SKM-1 treated with dmso at 0.1 percent for 144 hours (cell line): ENCODE data around the gene DNPEP.

Experiments
- DNase-seq: peaks from one replicate; lab custom pipeline; 2025; ENCODE audit not compliant: unreplicated experiment; lab: John Stamatoyannopoulos, UW

The DNPEP gene

DNA sequence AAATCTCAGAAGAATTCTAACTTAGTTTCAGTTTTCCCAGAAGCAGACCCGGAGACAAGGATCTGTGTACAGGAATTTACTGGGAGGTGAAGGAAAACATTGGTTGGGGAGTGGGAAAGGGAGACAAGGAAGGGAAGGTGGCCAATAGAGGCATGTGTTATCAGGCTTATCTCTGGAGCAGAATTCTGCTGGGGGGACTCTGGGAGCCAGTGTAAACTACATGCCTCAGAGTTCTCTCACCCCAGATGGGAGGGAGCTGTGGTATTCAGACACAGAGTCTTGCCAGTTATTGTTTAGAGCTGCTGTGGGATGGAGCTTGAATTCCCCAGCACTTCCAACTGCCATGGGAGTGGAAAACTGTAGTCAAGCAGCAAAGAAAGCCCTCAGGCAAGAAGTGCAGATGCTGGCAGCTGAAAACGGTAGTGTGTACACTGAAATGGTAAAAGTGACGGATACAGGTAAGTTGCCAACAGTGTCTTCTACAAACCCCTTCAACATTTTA is 19.0 kb downstream of the DNPEP start:
- DNase-seq: no peak

DNA sequence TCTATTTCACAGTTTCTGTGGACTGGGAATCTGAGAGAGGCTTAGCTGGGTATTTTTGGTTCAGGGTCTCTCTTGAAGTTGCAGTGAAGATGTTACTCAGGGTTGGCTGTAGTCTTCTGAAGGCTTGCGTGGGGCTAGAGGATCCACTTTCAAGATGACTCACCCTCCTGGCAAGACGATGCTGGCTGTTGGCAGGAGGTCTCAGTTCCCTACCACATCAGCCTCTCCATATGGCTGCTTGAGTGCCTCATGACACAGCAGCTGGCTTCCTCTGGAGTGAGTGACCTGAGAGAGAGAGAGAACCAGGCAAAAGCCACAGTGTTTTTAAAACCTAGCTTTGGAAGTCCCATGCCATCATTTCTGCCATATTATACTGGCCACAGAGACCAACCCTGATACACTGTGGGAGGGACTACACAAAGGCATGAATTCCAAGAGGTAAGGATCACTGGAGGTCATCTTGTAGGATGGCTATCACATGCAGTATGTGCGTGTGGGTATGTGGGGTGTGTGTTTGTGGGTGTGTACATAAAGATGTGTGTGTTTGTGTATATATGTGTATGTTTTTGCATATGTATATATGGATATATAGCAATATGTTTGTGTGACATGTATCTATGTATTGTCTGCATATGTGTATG is 25.1 kb downstream of the DNPEP start:
- no peak for DNase-seq

DNA sequence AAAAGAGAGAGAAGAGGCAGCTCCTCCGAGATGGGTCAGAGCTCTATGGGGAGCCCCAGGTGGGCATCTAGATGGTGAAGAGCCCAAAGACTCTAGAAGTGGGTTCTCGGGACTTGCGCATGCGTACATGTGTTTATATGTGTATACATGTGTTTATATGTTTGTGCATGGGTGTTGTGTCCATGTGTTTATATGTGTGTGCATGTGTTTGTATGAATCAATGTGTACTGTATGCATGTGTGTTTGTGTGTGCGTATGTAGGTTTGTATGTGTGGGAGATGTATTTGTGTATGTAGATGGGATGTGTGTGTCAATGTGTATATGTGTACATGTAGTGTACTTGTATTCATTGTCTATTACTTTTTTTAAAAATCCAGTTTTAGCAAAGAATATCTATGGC is 25.6 kb downstream of the DNPEP start:
- no peak for DNase-seq

DNA sequence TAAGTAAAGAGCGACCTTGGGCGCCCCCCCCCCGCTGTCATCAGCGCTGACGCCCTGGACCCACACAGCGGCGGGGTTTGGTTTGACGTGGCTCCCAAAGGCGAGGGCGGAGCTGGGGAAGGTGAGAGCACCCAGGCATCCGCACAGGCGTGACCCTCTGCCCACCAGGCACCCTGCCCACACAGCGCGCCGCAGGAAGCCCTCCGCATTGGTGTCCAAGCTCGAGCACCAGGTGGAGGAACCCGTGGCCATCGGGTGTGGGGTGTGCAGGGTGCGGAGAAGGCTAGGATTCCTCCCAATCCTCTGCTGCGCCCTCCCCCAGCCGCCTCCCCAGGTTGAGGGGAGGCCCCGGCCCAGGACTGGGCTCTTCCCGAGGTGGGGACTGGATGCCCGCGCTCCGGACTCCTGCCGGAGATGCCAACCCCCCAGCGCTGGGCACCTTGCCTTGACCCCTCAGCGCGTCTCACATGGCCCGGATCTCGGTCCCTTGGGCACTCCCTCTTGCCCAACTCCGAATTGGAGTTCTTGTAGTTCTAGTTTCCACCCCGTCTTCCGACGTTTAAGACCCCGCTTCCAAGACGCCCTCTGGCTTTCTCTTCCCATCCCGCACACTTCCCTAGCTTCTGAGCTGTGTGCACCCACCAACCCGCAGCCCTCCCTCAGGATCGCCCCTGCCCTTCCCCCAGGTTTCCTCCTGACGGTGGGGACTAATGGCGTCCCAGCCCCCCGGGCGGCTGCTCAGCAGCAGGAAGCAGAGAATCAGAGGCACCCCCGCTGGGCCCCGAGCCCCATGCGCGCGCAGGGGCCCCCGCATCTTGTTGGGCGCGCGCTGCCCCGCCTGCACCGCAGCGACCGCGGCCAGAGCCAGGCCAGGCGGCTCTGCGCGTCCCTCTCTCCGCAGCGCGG is 29.3 kb downstream of the DNPEP start:
- DNase-seq: no peak

DNA sequence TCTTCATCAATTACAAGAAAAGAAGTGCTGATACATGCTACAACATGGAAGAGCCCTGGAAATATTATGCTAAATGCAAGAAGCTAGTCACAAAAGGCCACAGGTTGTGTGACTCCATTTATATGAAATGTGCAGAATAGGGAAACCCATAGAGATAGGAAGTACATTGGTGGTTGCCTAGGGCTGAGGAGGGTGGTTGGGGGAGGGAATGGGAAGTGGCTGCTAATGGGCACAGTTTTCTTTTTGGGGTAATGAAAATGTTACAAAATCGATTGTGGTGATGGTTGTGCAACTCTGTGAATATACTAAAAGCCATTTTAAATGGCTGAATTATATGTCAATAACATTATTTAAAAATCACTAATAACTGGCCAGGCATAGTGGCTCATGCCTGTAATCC is 30.9 kb downstream of the DNPEP start:
- peak; percentile 94 for DNase-seq

DNA sequence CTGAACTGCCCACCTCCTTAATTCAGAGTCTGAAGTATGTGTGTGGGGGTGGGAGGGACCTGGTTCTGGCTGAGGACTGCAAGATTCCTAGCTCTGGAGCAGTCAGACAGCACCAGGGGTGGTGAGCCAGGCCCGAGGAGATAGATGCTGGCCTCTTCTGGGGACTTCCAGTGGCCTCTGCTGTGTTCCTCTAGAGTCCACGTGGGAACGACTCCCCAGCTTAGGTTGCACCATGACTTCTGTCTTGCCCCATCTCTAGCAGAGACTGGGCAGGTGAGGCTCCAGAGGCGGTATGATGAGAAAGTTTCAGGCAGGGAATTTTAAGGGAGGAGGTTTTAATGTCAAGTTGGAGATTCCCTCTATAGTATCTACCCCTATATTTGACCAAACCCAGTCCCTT is 33.1 kb downstream of the DNPEP start:
- DNase-seq: no peak

DNA sequence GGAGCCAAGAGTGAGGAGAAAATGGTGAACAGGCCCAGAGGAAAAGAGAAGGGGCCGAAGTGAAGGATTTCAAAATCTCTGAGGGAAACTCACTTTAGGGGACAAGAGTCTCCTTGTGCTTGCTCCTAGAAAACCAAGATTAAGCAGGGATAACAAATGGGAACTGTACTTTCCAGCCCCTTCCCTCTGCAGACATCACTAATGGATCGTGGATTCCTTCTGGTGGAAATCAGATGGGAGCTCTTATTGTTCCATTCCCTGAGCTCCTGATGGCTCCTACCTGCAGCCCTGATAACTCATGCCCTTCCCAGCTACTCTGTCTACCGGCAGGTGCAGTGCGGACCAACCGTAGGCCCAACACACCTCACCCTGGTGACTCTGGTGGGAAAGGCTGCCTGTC is 34.6 kb downstream of the DNPEP start:
- no peak for DNase-seq

DNA sequence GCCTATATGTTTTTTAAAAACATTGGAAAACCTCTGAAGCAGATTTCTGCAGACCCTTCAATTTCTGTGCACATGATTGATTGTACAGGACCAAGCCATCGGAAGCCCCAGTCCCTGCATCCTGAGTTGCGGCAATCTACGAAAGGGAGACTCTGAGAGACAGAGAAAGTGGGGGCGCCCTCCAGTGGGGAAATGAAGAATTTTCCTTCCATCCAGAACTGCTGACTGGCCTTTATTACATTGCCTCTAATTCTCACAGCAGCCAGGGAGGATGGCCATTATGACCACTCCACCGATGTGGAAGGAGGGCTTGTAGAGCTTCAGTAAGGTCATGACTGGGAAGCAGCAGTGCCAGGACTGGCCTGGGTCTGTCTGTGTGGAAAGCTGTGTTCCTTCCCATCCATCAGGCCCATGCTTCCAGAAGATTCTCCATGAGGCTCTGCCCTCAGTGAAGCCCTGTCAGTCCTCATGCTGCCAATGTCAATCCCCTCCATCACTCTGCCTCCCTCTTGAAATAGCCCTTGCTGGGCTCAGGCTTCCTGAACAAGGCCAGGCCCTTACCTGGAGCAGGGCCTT is 35.2 kb downstream of the DNPEP start:
- peak; percentile 48 for DNase-seq

DNA sequence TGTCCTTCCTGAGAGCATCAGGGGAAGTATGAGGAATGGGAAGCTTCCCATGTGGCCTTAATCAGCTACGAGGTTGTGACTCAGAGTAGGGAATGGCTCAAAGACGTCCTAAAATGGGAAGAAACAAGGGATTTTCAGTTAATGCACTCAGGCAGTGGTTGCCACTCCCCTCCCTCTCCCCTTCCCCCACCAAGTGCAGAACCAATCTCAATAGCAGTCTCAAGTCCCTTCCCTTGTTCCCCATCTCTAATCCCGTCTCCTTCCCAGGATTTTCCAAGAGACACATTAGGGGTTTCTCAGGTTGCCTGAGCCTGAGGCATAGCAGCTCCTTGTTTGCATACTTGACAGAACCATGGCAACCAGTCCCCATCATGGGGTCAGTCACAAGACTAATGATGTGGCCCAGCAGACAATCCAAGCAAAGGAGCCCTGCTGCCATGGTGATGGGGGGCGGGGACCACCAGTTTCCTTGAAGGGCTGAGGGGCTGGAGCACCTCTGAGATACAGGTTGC is 36.9 kb downstream of the DNPEP start:
- no peak for DNase-seq

DNA sequence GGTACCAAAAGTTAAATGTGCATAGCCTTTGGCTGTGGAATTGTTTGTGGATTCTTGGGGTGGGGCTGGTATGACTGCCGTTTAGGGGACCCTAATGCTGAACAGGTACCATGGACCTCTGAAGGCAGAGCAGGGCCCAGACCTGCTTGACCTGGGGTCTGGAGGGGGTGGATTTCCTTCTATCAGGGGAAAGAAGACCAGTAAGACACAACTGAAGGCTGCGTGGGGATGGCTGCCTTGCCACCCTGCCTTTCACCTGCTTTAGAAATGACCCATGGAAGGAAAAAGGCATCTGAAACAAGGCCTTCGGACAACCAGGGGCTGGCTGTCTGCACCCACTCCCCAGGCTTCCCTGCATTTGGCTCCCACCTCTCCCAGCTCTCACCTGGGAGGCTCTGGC is 37.5 kb downstream of the DNPEP start:
- DNase-seq: no peak

DNA sequence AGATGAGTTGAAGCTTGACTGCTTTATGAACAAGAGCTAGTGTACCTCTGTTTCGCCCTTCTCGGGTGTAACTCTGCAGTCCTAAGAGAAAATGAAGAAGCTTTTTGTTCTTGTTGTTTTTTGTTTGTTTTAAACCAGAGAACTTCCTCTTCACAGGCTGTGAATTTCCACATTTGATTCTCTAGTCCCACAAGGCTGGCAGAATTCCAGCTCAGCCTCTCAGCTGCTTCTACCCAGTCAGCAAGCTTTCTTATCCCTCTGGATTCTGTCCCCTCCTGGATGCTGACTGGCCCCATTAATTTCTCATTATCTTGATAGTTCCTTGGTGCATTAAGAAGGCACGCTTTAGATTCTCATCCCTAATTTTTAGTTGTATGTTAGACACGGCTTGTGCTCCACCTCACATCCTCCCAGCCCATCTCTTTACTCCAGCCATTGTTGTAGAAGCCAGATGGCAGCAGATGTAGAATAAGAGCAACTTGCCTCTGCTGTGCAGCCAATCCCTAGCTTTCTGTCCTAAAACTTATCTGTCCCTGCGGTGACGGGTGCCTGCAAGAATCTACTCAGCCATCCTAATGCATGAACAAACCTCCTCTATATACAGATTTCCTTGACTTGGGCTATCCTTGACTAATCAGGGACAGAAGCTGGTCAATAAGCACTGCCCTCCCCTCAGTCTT is 42.8 kb downstream of the DNPEP start:
- DNase-seq: no peak

DNA sequence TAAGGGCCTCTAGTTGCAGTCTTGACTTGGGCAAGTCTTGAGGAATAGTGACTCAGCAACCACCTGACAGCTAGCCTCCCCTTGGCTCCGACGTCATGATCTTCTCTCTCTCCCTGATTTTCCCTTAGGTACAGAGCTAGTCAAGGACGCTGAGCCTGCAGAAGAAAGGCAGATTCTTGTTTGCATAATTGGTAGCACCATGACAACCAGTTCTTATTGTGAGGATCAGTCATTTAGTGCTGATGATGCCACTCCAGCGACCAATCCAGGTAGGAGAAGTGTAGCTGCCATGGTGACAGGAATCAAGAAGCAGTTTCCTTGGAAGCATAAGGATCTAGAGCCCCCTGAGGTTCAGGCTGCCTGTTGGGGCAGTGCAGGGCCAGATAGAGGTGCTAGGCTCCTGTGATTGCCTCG is 52.3 kb downstream of the DNPEP start:
- no peak for DNase-seq

DNA sequence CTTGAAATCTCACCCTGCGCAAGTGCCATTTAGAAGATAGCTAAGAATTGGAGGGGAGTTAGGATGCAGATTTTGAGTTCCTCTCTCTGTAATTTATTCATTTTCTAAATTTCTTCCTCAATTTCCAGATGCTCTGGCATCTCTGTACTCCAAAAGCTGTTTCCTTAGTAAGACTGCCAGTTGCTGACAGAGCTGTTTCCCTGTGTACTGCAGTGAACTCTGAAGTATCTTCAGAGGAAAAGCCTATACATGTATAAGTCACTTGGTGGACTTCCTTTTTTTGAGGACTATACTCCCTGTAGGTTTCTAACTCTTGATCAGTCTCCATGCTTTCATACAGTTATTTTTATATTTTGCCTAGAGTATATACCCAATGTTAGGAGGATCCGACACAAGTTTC is 53.6 kb downstream of the DNPEP start:
- no peak for DNase-seq

DNA sequence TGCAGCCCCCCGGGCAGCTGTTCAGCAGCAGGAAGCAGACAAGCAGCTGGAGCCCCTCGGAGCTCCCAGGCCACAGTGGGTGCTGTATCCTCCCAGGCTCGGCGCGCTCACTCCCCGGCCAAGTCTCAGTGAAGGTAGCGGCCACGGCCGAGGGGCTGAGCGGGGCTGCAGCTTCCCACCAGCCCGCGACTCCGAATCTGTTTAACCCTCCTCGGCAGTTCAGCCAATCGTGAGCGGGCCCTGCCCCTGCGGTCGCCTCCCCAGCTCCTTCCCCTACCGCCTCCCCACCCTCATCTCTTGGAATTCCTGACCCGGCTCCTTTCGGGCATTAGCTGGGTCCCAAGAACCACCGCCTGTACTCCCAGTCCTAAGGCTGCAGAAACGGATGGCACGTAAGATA is 55.2 kb downstream of the DNPEP start, which contains the start of gene RESP18:
TSS of gene RESP18 (minus strand) at position 203 of the 400 bp plus-strand sequence.
- DNase-seq: no peak

DNA sequence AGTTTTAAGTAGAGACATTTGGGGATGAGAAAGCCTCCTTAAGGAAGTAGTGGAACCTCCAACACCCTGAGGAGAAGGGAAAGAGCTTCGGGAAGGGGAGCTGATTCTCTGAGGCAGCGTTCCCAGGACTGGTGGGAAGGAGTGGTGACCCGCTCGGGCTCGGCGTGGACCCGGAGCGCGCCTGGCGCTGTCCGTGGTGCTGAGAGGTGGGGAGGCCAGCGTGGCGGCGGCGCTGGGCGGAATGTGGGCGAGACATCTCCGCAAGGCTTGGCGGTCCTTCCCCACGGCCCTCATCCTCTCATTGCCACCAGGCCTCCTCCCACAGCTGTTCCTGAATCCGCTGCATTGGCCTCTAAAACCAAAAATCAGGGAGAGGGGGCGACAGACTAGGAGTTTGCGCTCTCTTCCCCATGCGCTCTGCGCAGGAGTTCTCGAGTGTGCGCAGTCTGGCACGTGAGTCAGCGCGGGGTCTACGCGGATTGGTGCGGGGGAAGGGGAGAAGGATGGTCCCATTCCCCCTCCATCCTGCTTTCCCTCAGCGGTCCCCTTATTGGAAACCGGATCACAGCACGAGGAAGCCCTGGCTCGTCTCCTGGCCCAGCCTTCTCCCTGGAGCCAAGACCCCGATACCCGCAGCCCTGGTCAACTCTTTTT is 56.0 kb downstream of the DNPEP start:
- DNase-seq: no peak

DNA sequence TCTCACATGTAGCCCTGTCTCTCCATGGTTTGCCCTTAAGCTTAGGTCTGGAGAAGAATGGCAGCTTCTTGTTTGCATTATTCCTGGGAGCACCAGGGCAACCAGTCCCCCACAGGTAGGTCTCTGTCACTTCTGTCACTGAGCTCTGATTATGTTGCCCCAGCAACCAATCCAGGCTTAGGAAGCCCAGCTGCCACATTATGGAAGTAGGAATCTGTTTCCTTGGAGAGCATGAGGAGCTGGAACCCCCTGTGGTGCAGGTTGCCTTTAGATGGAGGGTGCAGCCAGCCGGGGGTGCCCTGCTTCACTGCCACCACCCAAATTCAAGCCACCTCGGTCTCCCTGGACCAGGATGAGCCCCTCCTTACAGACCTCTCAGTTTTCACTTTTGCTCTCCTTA is 60.0 kb downstream of the DNPEP start:
- DNase-seq: no peak

DNA sequence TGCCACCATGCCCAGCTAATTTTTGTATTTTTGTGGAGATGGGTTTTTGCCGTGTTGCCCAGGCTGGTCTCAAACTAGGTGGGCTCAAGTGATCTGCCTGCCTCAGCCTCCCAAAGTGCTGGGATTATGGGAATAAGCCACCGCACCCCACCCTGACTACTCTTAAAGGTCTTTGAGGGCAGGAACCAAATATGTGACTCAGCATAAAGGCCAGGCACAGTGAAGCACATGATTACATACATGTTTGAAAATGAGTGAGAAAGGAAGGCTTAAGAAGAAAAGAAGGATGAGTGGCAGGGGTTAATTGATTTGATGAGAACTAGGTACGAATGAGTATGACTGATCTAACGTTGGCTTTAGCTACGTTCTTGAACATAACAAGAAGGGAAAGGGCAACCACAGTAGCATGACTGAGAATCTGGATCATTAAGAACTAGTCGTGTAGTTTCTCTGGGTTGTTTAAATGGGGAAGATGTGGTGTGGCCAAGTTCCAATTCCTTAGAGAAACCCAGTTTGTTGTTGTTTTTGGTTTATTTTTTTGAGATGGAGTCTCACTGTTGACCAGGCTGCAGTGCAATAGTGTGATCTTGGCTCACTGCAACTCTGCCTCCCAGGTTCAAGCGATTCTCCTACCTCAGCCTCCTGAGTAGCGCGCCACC is 61.9 kb downstream of the DNPEP start:
- DNase-seq: no peak

DNA sequence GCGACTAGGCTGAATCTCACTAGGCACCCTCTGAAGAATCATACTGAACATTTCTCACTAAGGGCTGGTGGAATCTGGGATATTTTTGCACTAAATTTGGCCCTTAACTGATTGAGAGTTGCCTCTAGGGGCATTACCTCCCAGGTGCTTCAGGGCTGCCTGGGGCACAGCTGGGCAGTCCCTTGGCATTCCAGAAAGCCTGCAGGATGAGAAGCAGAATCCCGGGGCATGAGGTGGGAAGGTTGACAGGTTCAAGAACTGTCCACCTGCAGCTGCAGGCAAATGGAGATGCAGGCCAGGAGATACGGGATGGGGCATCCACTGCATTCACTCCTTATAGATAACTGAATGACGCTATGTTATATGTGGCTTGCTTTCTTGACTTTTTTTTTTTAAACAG is 62.6 kb downstream of the DNPEP start:
- DNase-seq: no peak

DNA sequence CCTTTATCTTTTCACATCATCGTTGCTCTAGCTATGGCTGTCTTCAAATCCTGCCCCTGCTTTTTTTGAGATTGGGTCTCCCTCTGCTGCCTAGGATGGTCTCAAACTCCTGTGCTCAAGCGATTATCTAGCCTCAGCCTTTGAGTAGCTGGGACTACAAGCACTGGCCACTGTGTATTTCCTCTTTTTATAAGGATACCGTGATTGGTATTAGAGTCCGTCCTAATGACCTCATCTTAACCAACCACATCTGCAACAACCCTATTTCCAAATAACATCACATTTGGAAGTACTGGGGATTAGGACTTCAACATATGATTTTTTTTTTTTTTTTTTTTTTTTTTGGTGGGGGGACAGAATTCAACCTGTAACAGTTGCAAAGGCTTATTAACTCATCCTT is 64.3 kb downstream of the DNPEP start:
- DNase-seq: no peak
